ENCODE measurements around the gene TBL2.

The TBL2 gene

GRCh38 chr7:73518470-73518869 is 59.9 kb downstream of the TBL2 start:
- DNase-seq, result no peak
- Mint-ChIP-seq H3K4me1 (ENCODE audit: low read depth) (peaks cover 50% of the 10 kb centered on the region), H3K4me3 (peak overlapping the region; percentile 98), H3K9me3 (no peaks in the 10 kb centered on the region), H3K27me3 (no peaks in the 10 kb centered on the region), H3K27ac (peak overlapping the region; percentile 78), H3K36me3 (ENCODE audit: low read depth) (peaks cover 80% of the 10 kb centered on the region)

All from activated T-cell treated with anti-CD3 and anti-CD28 coated beads, Interleukin-2, amount 50 U/mL, for 24 hours (primary cell).